ENCODE data around the gene CRB2. TPM values are rescaled to one million over a fixed set of nuclear protein-coding genes. Genes with fewer than 3 reads are reported as not detected.
A peak's percentile ranks its signal among the peaks of the same experiment; 100 is the strongest.

CRB2 gene
- total and polyA plus RNA-seq, 2 donors (not counting 1 experiment from before 2014, with no cell fraction given) = 1.4 to 2.4 TPM

GRCh38 chr9:123324767-123325183 lies 31.2 kb upstream of the CRB2 start:
- Mint-ChIP-seq H3K4me1 (peaks cover 85% of the 10 kb centered on the region), H3K4me3 (peak overlapping the region; percentile 23), H3K27me3 (no peaks in the 10 kb centered on the region), H3K27ac (peak overlapping the region; percentile 94), H3K9me3 (ENCODE audit: insufficient read depth) (no peaks in the 10 kb centered on the region)
- Histone ChIP-seq H3K4me2 (replicated peaks; ENCODE audit: low read depth, low read length, poor library complexity, severe bottlenecking) (peak overlapping the region; percentile 24), H3K9me3 (ENCODE audit: control extremely low read depth in 1 of 3, control insufficient read depth in 2 of 3, insufficient read depth in 1 of 3, low read length in 2 of 3) (no peaks in the 10 kb centered on the region), H2AFZ (ENCODE audit: insufficient read depth, low read depth, low read length, poor library complexity, severe bottlenecking) (no peak overlapping the region), H4K20me1 (ENCODE audit: control insufficient read depth, insufficient read depth, low read length, poor library complexity, severe bottlenecking) (no peaks in the 10 kb centered on the region), H3K36me3 (replicated peaks in 1 of 2; ENCODE audit: control extremely low read depth in 1 of 2, control insufficient read depth in 1 of 2, extremely low read depth in 1 of 2, insufficient read depth in 2 of 2, low read length in 1 of 2) (no peaks in the 10 kb centered on the region), H3K79me2 (ENCODE audit: control insufficient read depth, insufficient read depth, low read length) (peaks cover 5% of the 10 kb centered on the region), H3K9ac (ENCODE audit: low read length) (no peak overlapping the region), H3K27ac (ENCODE audit: low read length in 2 of 2) (no peak overlapping the region), H3K4me1 (ENCODE audit: control insufficient read depth in 2 of 2, insufficient read depth in 2 of 2, low read length in 2 of 2) (peaks cover 68 to 78% of the 10 kb centered on the region in 2 donors), H3K4me3 (ENCODE audit: control extremely low read depth in 1 of 5, extremely low read depth in 1 of 5, insufficient read depth in 1 of 5, low read depth in 2 of 5, low read length in 4 of 5) (no peak overlapping the region), H3K27me3 (replicated peaks in 1 of 4; ENCODE audit: control extremely low read depth in 1 of 4, control insufficient read depth in 3 of 4, insufficient read depth in 4 of 4, low read length in 3 of 4) (no peaks in the 10 kb centered on the region)
- CTCF ChIA-PET = interaction anchor here (0.7 to 7.3 kb wide), 4 partner anchors 12 to 100 kb away, joined by 3 to 60 read pairs (median 10); no protein-coding TSS in a partner anchor
- intact Hi-C loops (cut with micrococcal nuclease) = loop anchor here (5.0 kb wide), 1 partner anchor 97 kb away; no protein-coding TSS in a partner anchor
- POLR2A ChIA-PET = interaction anchor here (5.5 kb wide), 1 partner anchor 14 kb away, joined by 63 read pairs; no protein-coding TSS in a partner anchor
- ATAC-seq (ENCODE audit: low read depth) (no peak), DNase-seq (no peak)
- TF ChIP-seq EZH2 (IDR thresholded peaks at IDR 0.05; ENCODE audit: borderline replicate concordance, insufficient read depth, low read depth, low read length, poor library complexity, severe bottlenecking) = no peak
- no peak for TF ChIP-seq CTCF (IDR thresholded peaks at IDR 0.05)
- WGBS (ENCODE audit: insufficient coverage) = 91% methylated on average over 10 of the region's 10 CpGs

GRCh38 chr9:123326187-123326586 lies 29.8 kb upstream of the CRB2 start:
- H3K4me2 ChIP-seq (replicated peaks; ENCODE audit: low read depth, low read length, poor library complexity, severe bottlenecking) = peak overlapping the region; percentile 75
- no peaks in the 10 kb centered on the region for H4K20me1 ChIP-seq (ENCODE audit: control insufficient read depth, insufficient read depth, low read length, poor library complexity, severe bottlenecking)
- H3K79me2 ChIP-seq (ENCODE audit: control insufficient read depth, insufficient read depth, low read length) = peaks cover 5% of the 10 kb centered on the region
- H3K4me3 ChIP-seq (ENCODE audit: control extremely low read depth in 1 of 5, extremely low read depth in 1 of 5, insufficient read depth in 1 of 5, low read depth in 2 of 5, low read length in 4 of 5) = peak overlapping the region in 3 of 5 experiments; percentile 4 to 43 (median 23)
- peak overlapping the region; percentile 94 for H3K27ac Mint-ChIP-seq
- intact Hi-C loops (cut with micrococcal nuclease) = loop anchor here (1.0 kb wide), 1 partner anchor 12 kb away; no protein-coding TSS in a partner anchor
- 47% methylated on average over 5 of the region's 6 CpGs for WGBS (ENCODE audit: insufficient coverage)
- no peaks in the 10 kb centered on the region for H3K9me3 ChIP-seq (ENCODE audit: control extremely low read depth in 1 of 3, control insufficient read depth in 2 of 3, insufficient read depth in 1 of 3, low read length in 2 of 3)
- peak overlapping the region; percentile 47 for H3K9ac ChIP-seq (ENCODE audit: low read length)
- no peak for TF ChIP-seq EZH2 (IDR thresholded peaks at IDR 0.05; ENCODE audit: borderline replicate concordance, insufficient read depth, low read depth, low read length, poor library complexity, severe bottlenecking)
- TF ChIP-seq CTCF (IDR thresholded peaks at IDR 0.05) = no peak
- H3K4me1 Mint-ChIP-seq = peaks cover 79% of the 10 kb centered on the region
- H2AFZ ChIP-seq (ENCODE audit: insufficient read depth, low read depth, low read length, poor library complexity, severe bottlenecking) = peak overlapping the region; percentile 56
- H3K9me3 Mint-ChIP-seq (ENCODE audit: insufficient read depth) = no peaks in the 10 kb centered on the region
- H3K4me1 ChIP-seq (ENCODE audit: control insufficient read depth in 2 of 2, insufficient read depth in 2 of 2, low read length in 2 of 2) = peaks cover 67 to 71% of the 10 kb centered on the region in 2 donors
- ChIA-PET POLR2A (interaction anchor here (0.5 to 5.5 kb wide), 5 partner anchors 8 to 222 kb away, joined by 4 to 63 read pairs (median 5); no protein-coding TSS in a partner anchor), CTCF (interaction anchor here (1.0 to 7.3 kb wide), 4 partner anchors 11 to 101 kb away, joined by 3 to 60 read pairs (median 10); no protein-coding TSS in a partner anchor)
- H3K36me3 ChIP-seq (replicated peaks in 1 of 2; ENCODE audit: control extremely low read depth in 1 of 2, control insufficient read depth in 1 of 2, extremely low read depth in 1 of 2, insufficient read depth in 2 of 2, low read length in 1 of 2) = no peaks in the 10 kb centered on the region
- no peaks in the 10 kb centered on the region for H3K27me3 Mint-ChIP-seq
- H3K4me3 Mint-ChIP-seq = peak overlapping the region; percentile 70
- ATAC-seq (ENCODE audit: low read depth) (no peak), DNase-seq (no peak)
- peak overlapping the region; percentile 77 to 85 for H3K27ac ChIP-seq (ENCODE audit: low read length in 2 of 2)
- H3K27me3 ChIP-seq (replicated peaks in 1 of 4; ENCODE audit: control extremely low read depth in 1 of 4, control insufficient read depth in 3 of 4, insufficient read depth in 4 of 4, low read length in 3 of 4) = no peaks in the 10 kb centered on the region
